OCI-LY7 (cell line): ENCODE results near the gene DAP.

ENCODE experiments used
- CTCF ChIP-seq: fragments of 200-600 bp; sonication (generic); conservative IDR thresholded peaks from 2 replicates; pipeline ENCODE4 v1.5.1; 2014; ENCODE audit warnings: mild to moderate bottlenecking, antibody characterized with exemption, low read length, moderate library complexity, mixed read lengths
- EZH2phosphoT487 ChIP-seq: fragments of 200-600 bp; sonication (generic); IDR thresholded peaks from 2 replicates; pipeline ENCODE4 v1.6.1; 2018; ENCODE audit warnings: low read depth, borderline replicate concordance, mild to moderate bottlenecking, mixed run types, antibody characterized with exemption, low read length, moderate library complexity, mixed read lengths

- TF ChIP-seq CTCF (no peak), EZH2phosphoT487 (no peak)
Measured at GRCh38 chr5:10793785-10794184, 32.8 kb upstream of the DAP start.
